Measurements from ENCODE around the gene PIK3IP1. TPM values are rescaled to one million over a fixed set of nuclear protein-coding genes. Genes with fewer than 3 reads are reported as not detected.
A peak's percentile ranks its signal among the peaks of the same experiment; 100 is the strongest.

PIK3IP1 gene
- total RNA-seq, 1 donor from 2014 or later: 4.7 TPM

DNA sequence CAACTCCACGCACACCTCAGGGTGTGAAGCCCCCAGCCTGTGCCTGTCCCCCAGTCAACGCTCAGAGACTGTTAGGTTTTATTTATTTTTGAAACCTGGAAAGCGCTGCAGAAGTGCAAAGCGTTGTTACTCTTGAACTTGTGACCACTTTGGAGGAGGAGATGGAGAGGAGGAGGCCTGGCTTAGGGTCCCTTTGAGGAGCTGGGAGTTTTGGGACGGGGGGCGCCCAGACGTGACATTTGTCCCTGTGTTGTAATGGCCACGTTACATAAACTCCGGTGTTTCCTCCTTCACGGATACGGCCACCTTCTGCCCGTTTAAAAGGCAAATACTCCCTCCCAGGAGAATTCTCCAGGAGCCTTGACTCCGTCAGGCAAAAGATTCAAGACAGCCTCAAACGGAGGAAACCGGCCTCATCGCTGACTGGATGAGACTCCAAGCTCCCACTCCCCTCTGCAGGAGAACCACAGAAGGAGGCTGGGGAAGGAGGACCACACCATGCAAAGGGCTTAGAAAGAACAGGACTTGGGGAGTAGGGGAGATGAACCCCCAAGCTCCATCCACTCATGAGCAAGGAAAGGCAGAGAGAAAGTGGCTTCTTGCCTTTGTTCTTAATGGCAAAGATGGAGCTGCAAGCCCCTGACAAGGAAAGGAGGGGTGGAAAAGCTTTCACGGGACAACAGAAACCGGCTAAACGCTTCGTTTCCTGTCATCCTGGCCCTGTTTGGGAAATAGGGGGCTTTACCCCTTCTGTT lies 630 bp downstream of the PIK3IP1 start:
- H3K79me2 ChIP-seq (ENCODE audit: low read depth): no peaks in the 10 kb centered on the region
- H3K9me3 Mint-ChIP-seq: no peaks in the 10 kb centered on the region
- no peaks in the 10 kb centered on the region for H3K36me3 ChIP-seq
- H3K27me3 Mint-ChIP-seq (ENCODE audit: insufficient read depth, low read depth): peaks cover 2% of the 10 kb centered on the region
- H3K27ac Mint-ChIP-seq: peak overlapping the region; percentile 11
- peak overlapping the region; percentile 43 for H3K4me3 ChIP-seq
- H3F3A ChIP-seq (ENCODE audit: low read depth): peaks cover 13% of the 10 kb centered on the region
- peak overlapping the region; percentile 51 for H2AFZ ChIP-seq (replicated peaks)
- no peak for TF ChIP-seq EZH2phosphoT487 (IDR thresholded peaks at IDR 0.05)
- TF ChIP-seq EZH2 (IDR thresholded peaks at IDR 0.05): no peak
- TF ChIP-seq, protein P1, sequence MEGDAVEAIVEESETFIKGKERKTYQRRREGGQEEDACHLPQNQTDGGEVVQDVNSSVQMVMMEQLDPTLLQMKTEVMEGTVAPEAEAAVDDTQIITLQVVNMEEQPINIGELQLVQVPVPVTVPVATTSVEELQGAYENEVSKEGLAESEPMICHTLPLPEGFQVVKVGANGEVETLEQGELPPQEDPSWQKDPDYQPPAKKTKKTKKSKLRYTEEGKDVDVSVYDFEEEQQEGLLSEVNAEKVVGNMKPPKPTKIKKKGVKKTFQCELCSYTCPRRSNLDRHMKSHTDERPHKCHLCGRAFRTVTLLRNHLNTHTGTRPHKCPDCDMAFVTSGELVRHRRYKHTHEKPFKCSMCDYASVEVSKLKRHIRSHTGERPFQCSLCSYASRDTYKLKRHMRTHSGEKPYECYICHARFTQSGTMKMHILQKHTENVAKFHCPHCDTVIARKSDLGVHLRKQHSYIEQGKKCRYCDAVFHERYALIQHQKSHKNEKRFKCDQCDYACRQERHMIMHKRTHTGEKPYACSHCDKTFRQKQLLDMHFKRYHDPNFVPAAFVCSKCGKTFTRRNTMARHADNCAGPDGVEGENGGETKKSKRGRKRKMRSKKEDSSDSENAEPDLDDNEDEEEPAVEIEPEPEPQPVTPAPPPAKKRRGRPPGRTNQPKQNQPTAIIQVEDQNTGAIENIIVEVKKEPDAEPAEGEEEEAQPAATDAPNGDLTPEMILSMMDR (IDR thresholded peaks at IDR 0.05): no peak
- no peaks in the 10 kb centered on the region for H3K9me3 ChIP-seq (ENCODE audit: low read depth)
- peaks cover 1% of the 10 kb centered on the region for H3K36me3 Mint-ChIP-seq
- H3K4me1 ChIP-seq: peaks cover 16% of the 10 kb centered on the region
- peak; percentile 38 for DNase-seq (ENCODE audit: low spot score)
- peaks cover 21% of the 10 kb centered on the region for H3K4me1 Mint-ChIP-seq
- no peaks in the 10 kb centered on the region for H4K20me1 ChIP-seq (ENCODE audit: low read depth)
- H3K9ac ChIP-seq: no peak overlapping the region
- peaks cover 37% of the 10 kb centered on the region for H3K27me3 ChIP-seq
- H3K4me3 Mint-ChIP-seq: peak overlapping the region; percentile 91
- H3K4me2 ChIP-seq: peak overlapping the region; percentile 77
- no peak overlapping the region for H3K27ac ChIP-seq

DNA sequence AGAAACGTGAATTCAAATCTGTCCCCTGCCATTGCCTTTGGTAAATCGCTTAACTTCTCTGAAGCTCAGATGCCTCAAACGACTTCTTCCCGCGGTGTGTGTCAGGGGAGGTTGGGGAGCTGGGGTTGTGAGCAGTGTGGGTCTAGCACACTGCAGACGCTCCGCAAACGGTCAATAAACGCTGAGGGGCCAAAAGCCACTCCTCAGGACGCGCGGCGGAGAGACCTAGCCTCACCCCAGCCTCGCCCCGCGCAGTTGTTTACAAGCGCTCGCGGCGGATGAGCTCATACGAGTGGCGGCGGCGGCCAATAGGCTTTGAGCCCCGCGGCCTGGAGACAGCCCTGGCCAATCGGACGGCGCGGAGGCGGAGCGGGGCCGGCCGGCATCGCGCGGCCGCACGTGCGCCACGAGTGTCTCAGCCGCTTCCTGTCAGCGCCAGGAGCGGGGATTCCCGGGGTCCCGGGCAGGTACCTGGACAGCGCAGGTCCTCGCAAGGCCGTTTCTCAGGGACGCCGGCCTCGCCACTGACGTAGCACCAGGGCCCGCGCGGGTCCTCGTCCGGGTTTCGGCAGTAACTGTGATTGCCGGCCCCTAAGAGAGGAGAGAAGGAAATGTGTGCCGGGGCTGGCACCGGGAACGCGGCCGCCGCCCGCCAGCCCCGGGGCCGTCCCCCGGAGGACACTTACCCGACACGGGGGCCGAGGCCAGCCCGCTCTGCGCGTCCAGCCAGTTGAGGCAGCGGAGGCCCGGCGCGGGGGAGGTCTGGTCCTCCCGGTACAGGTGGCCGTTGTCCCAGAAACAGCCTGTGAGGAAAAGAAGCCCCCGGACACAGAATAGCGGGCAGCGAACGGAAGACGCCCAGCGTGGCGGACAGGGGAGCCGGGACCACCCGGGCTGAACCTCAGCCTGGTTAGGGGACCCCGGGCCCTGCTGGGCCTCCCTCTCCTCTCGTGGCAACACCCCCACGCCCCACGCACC lies 1.5 kb downstream of the PIK3IP1 start:
- H3K4me3 ChIP-seq: peak overlapping the region; percentile 43
- H3K36me3 ChIP-seq: no peaks in the 10 kb centered on the region
- H3K9me3 ChIP-seq (ENCODE audit: low read depth): no peaks in the 10 kb centered on the region
- peaks cover 13% of the 10 kb centered on the region for H3F3A ChIP-seq (ENCODE audit: low read depth)
- no peak overlapping the region for H3K27ac Mint-ChIP-seq
- no peaks in the 10 kb centered on the region for H3K9me3 Mint-ChIP-seq
- peaks cover 16% of the 10 kb centered on the region for H3K4me1 ChIP-seq
- TF ChIP-seq, protein P1 (IDR thresholded peaks at IDR 0.05): no peak
- TF ChIP-seq EZH2 (IDR thresholded peaks at IDR 0.05) (peak; percentile 70), EZH2phosphoT487 (IDR thresholded peaks at IDR 0.05) (peak; percentile 58)
- peaks cover 21% of the 10 kb centered on the region for H3K4me1 Mint-ChIP-seq
- peak overlapping the region; percentile 77 for H3K4me2 ChIP-seq
- no peaks in the 10 kb centered on the region for H3K79me2 ChIP-seq (ENCODE audit: low read depth)
- peak; percentile 96 for DNase-seq (ENCODE audit: low spot score)
- no peak overlapping the region for H3K27ac ChIP-seq
- H2AFZ ChIP-seq (replicated peaks): peak overlapping the region; percentile 58
- no peak overlapping the region for H3K9ac ChIP-seq
- peaks cover 1% of the 10 kb centered on the region for H3K36me3 Mint-ChIP-seq
- peaks cover 2% of the 10 kb centered on the region for H3K27me3 Mint-ChIP-seq (ENCODE audit: insufficient read depth, low read depth)
- H3K4me3 Mint-ChIP-seq: peak overlapping the region; percentile 89
- peaks cover 37% of the 10 kb centered on the region for H3K27me3 ChIP-seq
- no peaks in the 10 kb centered on the region for H4K20me1 ChIP-seq (ENCODE audit: low read depth)

DNA sequence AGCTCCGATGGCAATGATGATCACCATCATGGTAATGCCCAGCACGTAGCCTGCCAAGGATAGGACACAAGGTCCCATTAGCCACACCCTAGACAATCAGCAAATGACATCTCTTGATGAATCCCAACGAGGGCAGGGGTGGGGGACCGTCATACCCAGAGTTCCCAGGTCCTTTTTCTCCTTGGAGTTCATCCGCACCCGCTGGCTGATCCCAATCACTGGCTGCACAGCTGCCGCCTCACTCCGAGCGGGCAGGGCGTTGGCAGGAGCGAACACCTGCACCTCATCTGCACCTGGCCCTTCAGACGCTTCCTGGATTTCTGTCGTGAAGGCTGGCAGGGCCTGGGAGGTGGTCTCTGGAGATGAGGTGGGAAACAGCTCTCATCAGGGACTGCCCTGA lies 2.9 kb downstream of the PIK3IP1 start:
- peaks cover 2% of the 10 kb centered on the region for H3K27me3 Mint-ChIP-seq (ENCODE audit: insufficient read depth, low read depth)
- H3K4me3 Mint-ChIP-seq: no peak overlapping the region
- TF ChIP-seq EZH2phosphoT487 (IDR thresholded peaks at IDR 0.05): no peak
- TF ChIP-seq, protein P1 (IDR thresholded peaks at IDR 0.05): no peak
- no peak for TF ChIP-seq EZH2 (IDR thresholded peaks at IDR 0.05)
- Histone ChIP-seq H3F3A (ENCODE audit: low read depth) (peaks cover 22% of the 10 kb centered on the region), H2AFZ (replicated peaks) (no peak overlapping the region), H3K4me1 (peaks cover 25% of the 10 kb centered on the region), H3K9ac (no peak overlapping the region), H4K20me1 (ENCODE audit: low read depth) (no peaks in the 10 kb centered on the region), H3K9me3 (ENCODE audit: low read depth) (no peaks in the 10 kb centered on the region), H3K4me2 (no peak overlapping the region), H3K27ac (no peak overlapping the region), H3K36me3 (no peaks in the 10 kb centered on the region), H3K79me2 (ENCODE audit: low read depth) (no peaks in the 10 kb centered on the region), H3K4me3 (no peak overlapping the region), H3K27me3 (peaks cover 37% of the 10 kb centered on the region)
- peaks cover 22% of the 10 kb centered on the region for H3K4me1 Mint-ChIP-seq
- DNase-seq (ENCODE audit: low spot score): no peak
- H3K36me3 Mint-ChIP-seq: peaks cover 1% of the 10 kb centered on the region
- H3K9me3 Mint-ChIP-seq: no peaks in the 10 kb centered on the region
- H3K27ac Mint-ChIP-seq: no peak overlapping the region
